22Rv1 (cell line): ENCODE data around the gene MAML3.

Source experiments
- ZFX ChIP-seq: fragments of 450-650 bp; IDR thresholded peaks from 2 replicates; pipeline ENCODE4 v1.6.1; 2017; ENCODE audit warnings: antibody characterized with exemption, borderline replicate concordance
- TF ChIP-seq, protein P1 (sequence below): fragments of 450-650 bp; IDR thresholded peaks from 2 replicates; pipeline ENCODE4 v1.5.1; 2017; ENCODE audit warnings: mild to moderate bottlenecking

DNA sequence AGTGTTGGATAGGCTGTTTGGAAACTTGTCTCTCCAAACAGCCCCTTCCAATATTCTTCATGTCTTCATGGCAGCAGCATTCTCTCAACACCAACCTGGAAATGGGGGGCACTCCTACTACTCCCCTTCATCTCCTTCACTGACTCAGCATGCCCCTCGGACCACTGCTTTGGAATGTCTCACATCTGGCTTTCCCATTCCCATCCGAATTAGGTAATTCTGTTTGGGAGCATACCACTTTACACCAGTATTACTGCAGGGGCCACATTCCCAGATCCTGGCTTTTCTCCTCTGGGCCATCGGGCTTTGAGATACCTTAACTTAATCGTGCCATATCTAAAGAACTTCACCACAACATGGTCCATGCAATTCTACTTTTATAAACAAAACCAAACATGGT is 100.8 kb downstream of the MAML3 start:
- TF ChIP-seq, protein P1, sequence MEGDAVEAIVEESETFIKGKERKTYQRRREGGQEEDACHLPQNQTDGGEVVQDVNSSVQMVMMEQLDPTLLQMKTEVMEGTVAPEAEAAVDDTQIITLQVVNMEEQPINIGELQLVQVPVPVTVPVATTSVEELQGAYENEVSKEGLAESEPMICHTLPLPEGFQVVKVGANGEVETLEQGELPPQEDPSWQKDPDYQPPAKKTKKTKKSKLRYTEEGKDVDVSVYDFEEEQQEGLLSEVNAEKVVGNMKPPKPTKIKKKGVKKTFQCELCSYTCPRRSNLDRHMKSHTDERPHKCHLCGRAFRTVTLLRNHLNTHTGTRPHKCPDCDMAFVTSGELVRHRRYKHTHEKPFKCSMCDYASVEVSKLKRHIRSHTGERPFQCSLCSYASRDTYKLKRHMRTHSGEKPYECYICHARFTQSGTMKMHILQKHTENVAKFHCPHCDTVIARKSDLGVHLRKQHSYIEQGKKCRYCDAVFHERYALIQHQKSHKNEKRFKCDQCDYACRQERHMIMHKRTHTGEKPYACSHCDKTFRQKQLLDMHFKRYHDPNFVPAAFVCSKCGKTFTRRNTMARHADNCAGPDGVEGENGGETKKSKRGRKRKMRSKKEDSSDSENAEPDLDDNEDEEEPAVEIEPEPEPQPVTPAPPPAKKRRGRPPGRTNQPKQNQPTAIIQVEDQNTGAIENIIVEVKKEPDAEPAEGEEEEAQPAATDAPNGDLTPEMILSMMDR = no peak
- no peak for TF ChIP-seq ZFX
